ENCODE data around the gene RBMS1. TPM values are rescaled to one million over a fixed set of nuclear protein-coding genes. Genes with fewer than 3 reads are reported as not detected.

Gene RBMS1
- total RNA-seq, 4 donors from 2014 or later = 133 to 180 (median 139) TPM

- no peak for TF ChIP-seq CTCF (IDR thresholded peaks at IDR 0.05)
- DNase-seq (ENCODE audit: low spot score) (no peak), ATAC-seq (ENCODE audit: low FRiP score) (no peak)
These were observed 186.6 kb downstream of the RBMS1 start for GRCh38 chr2:160306985-160307384.

GRCh38 chr2:160305081-160305750 is 188.4 kb downstream of the RBMS1 start:
- DNase-seq (ENCODE audit: low spot score) (no peak), ATAC-seq (ENCODE audit: low FRiP score) (peak; percentile 18)
- no peak for TF ChIP-seq CTCF (IDR thresholded peaks at IDR 0.05)

GRCh38 chr2:160303527-160303926 is 190.1 kb downstream of the RBMS1 start:
- no peak for TF ChIP-seq CTCF (IDR thresholded peaks at IDR 0.05)
- DNase-seq (ENCODE audit: low spot score) = no peak

GRCh38 chr2:160303076-160303475 is 190.5 kb downstream of the RBMS1 start:
- ATAC-seq (ENCODE audit: low FRiP score) = no peak
- no peak for DNase-seq (ENCODE audit: low spot score)
- no peak for TF ChIP-seq CTCF (IDR thresholded peaks at IDR 0.05)

More at GRCh38 chr2:160303527-160303926, 190.1 kb downstream of the RBMS1 start:
- no peak for ATAC-seq (ENCODE audit: low FRiP score)

GRCh38 chr2:160301420-160301819 is 192.2 kb downstream of the RBMS1 start:
- ATAC-seq (ENCODE audit: low FRiP score) (no peak), DNase-seq (ENCODE audit: low spot score) (no peak)
- no peak for TF ChIP-seq CTCF (IDR thresholded peaks at IDR 0.05)

GRCh38 chr2:160300203-160300602 is 193.4 kb downstream of the RBMS1 start:
- DNase-seq (ENCODE audit: low spot score) (no peak), ATAC-seq (ENCODE audit: low FRiP score) (no peak)
- no peak for TF ChIP-seq CTCF (IDR thresholded peaks at IDR 0.05)

GRCh38 chr2:160299540-160299939 is 194.1 kb downstream of the RBMS1 start:
- no peak for TF ChIP-seq CTCF (IDR thresholded peaks at IDR 0.05)
- ATAC-seq (ENCODE audit: low FRiP score) = no peak
- no peak for DNase-seq (ENCODE audit: low spot score)

Data from omental fat pad (tissue), 4 donors.